Gastroesophageal sphincter (tissue), 3 donors: ENCODE data around the gene PACRG.

Experiments
- POLR2A ChIP-seq, 2 donors: fragments of 450-650 bp; IDR thresholded peaks; one replicate each; pipeline ENCODE4 v1.6.1; 2017; ENCODE audit warnings: antibody characterized with exemption in 2 of 2, mild to moderate bottlenecking in 2 of 2, moderate library complexity in 1 of 2
- POLR2AphosphoS5 ChIP-seq: sonication (generic); formaldehyde crosslinking; IDR thresholded peaks from one replicate; pipeline ENCODE4 v1.6.1; 2017; ENCODE audit warnings: antibody characterized with exemption
- TF ChIP-seq, protein P1 (sequence below), 4 experiments: fragments of 200-600 bp in 2 of 4; fragments of 450-650 bp in 2 of 4; sonication (generic) in 1 of 4; IDR thresholded peaks; one replicate each; pipeline ENCODE4 v1.5.1; 2017 to 2019; ENCODE audit warnings: antibody characterized with exemption in 4 of 4, mild to moderate bottlenecking in 2 of 4, moderate library complexity in 2 of 4

DNA sequence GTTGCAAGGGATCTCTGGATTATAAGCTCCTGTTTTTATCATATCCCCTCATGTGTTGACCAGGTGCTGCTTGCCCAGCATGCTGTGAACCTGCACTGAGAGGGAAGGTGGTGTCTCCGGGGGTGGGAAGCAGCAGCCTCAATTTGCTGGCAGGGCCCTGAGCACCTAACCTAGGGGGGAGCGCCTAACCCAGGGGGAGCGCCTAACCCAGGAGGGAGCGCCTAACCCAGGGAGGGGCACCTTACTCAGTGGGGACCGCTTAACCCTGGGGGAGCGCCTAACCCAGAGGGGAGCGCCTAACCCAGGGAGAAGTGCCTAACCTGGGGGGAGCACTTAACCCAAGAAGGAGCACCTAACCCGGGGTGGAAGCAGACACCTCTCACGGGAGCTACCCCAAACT is 603.5 kb downstream of the PACRG start:
- TF ChIP-seq, protein P1, sequence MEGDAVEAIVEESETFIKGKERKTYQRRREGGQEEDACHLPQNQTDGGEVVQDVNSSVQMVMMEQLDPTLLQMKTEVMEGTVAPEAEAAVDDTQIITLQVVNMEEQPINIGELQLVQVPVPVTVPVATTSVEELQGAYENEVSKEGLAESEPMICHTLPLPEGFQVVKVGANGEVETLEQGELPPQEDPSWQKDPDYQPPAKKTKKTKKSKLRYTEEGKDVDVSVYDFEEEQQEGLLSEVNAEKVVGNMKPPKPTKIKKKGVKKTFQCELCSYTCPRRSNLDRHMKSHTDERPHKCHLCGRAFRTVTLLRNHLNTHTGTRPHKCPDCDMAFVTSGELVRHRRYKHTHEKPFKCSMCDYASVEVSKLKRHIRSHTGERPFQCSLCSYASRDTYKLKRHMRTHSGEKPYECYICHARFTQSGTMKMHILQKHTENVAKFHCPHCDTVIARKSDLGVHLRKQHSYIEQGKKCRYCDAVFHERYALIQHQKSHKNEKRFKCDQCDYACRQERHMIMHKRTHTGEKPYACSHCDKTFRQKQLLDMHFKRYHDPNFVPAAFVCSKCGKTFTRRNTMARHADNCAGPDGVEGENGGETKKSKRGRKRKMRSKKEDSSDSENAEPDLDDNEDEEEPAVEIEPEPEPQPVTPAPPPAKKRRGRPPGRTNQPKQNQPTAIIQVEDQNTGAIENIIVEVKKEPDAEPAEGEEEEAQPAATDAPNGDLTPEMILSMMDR (IDR thresholded peaks at IDR 0.05) = no peak
- TF ChIP-seq POLR2A (IDR thresholded peaks at IDR 0.05) (no peak), POLR2AphosphoS5 (no peak)
